ENCODE measurements around the gene LDHB. TPM values are rescaled to one million over a fixed set of nuclear protein-coding genes. Genes with fewer than 3 reads are reported as not detected.

LDHB gene
- total RNA-seq, 1 experiment from 2014 or later, result 788 TPM

DNA sequence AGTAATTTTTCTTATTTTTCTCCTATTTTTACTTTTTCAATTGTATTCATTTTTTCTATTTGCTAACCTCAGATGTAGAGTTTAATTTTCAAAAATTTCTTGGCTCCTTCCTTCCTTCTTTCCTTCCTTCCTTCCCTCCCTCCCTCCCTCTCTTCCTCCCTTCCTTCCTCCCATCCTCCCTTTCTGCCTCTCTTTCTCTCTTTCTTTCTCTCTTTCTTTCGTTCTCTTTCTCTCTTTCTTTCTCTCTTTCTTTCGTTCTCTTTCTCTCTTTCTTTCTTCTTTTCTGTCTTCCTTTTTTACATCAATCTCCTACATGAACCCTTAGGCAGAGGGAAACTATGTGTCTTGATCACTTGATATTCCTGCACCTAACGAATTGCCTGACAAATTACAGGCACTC is 40.6 kb downstream of the LDHB start:
- Mint-ChIP-seq H3K27me3 (ENCODE audit: insufficient read depth, unreplicated experiment) (no peaks in the 10 kb centered on the region), H3K4me3 (ENCODE audit: unreplicated experiment) (no peak overlapping the region), H3K27ac (ENCODE audit: low read depth, unreplicated experiment) (no peak overlapping the region), H3K4me1 (ENCODE audit: insufficient read depth, unreplicated experiment) (peaks cover 22% of the 10 kb centered on the region), H3K36me3 (ENCODE audit: insufficient read depth, unreplicated experiment) (no peaks in the 10 kb centered on the region), H3K9me3 (ENCODE audit: unreplicated experiment) (no peaks in the 10 kb centered on the region)
- no peak for DNase-seq (ENCODE audit: unreplicated experiment)
- BruUV-seq (replicated peaks), result no TSS peak
- intact Hi-C loops (cut with micrococcal nuclease), result no loop called here
- TF ChIP-seq, protein P1, sequence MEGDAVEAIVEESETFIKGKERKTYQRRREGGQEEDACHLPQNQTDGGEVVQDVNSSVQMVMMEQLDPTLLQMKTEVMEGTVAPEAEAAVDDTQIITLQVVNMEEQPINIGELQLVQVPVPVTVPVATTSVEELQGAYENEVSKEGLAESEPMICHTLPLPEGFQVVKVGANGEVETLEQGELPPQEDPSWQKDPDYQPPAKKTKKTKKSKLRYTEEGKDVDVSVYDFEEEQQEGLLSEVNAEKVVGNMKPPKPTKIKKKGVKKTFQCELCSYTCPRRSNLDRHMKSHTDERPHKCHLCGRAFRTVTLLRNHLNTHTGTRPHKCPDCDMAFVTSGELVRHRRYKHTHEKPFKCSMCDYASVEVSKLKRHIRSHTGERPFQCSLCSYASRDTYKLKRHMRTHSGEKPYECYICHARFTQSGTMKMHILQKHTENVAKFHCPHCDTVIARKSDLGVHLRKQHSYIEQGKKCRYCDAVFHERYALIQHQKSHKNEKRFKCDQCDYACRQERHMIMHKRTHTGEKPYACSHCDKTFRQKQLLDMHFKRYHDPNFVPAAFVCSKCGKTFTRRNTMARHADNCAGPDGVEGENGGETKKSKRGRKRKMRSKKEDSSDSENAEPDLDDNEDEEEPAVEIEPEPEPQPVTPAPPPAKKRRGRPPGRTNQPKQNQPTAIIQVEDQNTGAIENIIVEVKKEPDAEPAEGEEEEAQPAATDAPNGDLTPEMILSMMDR (IDR thresholded peaks at IDR 0.05; ENCODE audit: unreplicated experiment), result no peak
- ChIA-PET CTCF (interaction anchor here (0.7 kb wide), 1 partner anchor 401 kb away, joined by 4 read pairs; no protein-coding TSS in a partner anchor), POLR2A (no interaction called here)

DNA sequence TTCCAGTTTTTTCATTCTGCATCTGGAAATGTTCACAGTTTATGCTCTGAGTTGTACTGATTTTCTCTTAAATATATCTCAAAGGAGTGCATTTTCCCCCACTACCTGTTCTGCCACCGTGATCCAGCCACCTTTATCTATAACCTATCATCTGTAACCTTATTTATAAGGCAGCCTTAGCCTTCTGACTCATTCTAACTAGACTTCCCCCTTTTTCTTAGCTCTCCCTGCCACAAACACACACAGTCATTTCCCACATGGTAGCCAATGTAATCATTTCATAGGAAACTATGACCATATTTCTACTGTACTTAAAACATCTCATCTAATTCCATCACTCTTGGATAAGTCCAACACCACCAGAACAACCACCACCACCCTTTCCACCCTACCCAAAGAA is 42.2 kb downstream of the LDHB start:
- Mint-ChIP-seq H3K4me1 (ENCODE audit: insufficient read depth, unreplicated experiment) (peaks cover 22% of the 10 kb centered on the region), H3K27me3 (ENCODE audit: insufficient read depth, unreplicated experiment) (no peaks in the 10 kb centered on the region), H3K9me3 (ENCODE audit: unreplicated experiment) (no peaks in the 10 kb centered on the region), H3K4me3 (ENCODE audit: unreplicated experiment) (no peak overlapping the region), H3K36me3 (ENCODE audit: insufficient read depth, unreplicated experiment) (no peaks in the 10 kb centered on the region), H3K27ac (ENCODE audit: low read depth, unreplicated experiment) (no peak overlapping the region)
- no TSS peak for BruUV-seq (replicated peaks)
- intact Hi-C loops (cut with micrococcal nuclease), result no loop called here
- POLR2A ChIA-PET, result interaction anchor here (0.6 to 1.0 kb wide), 4 partner anchors 42 to 89 kb away, joined by 3 to 5 read pairs (median 4); partner anchors contain the start of genes LDHB and SPX
- CTCF ChIA-PET, result interaction anchor here (0.6 to 1.1 kb wide), 2 partner anchors 10 to 65 kb away, joined by 3 to 6 read pairs; no protein-coding TSS in a partner anchor
- no peak for DNase-seq (ENCODE audit: unreplicated experiment)
- TF ChIP-seq, protein P1 (IDR thresholded peaks at IDR 0.05; ENCODE audit: unreplicated experiment), result no peak

DNA sequence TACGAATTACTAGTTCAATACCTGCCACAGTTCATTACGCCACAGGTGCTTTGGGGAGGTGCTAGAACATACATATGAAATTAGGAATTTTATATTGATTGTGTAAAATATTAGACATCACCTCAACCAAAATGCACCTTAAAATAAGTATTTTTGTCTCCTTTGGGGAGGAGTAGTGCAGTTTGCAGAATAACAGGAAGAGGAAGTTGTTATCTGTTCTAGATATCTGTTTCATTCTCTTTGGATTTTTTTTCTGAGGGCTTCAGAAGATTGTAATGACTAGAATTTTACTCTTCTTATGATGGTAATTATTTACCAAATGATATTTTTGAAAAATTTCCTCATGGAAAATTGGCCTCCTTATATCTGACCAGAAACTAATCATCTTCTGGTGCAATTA is 43.1 kb downstream of the LDHB start:
- no peaks in the 10 kb centered on the region for H3K9me3 Mint-ChIP-seq (ENCODE audit: unreplicated experiment)
- BruUV-seq (replicated peaks), result no TSS peak
- intact Hi-C loops (cut with micrococcal nuclease), result no loop called here
- no peak overlapping the region for H3K27ac Mint-ChIP-seq (ENCODE audit: low read depth, unreplicated experiment)
- H3K4me1 Mint-ChIP-seq (ENCODE audit: insufficient read depth, unreplicated experiment), result peaks cover 22% of the 10 kb centered on the region
- ChIA-PET POLR2A (interaction anchor here (1.2 to 1.5 kb wide), 3 partner anchors 29 to 113 kb away, joined by 5 to 7 read pairs (median 7); partner anchors contain the start of genes GOLT1B, LDHB and RECQL), CTCF (interaction anchor here (0.6 kb wide), 1 partner anchor 714 kb away, joined by 4 read pairs; no protein-coding TSS in a partner anchor)
- H3K27me3 Mint-ChIP-seq (ENCODE audit: insufficient read depth, unreplicated experiment), result no peaks in the 10 kb centered on the region
- H3K36me3 Mint-ChIP-seq (ENCODE audit: insufficient read depth, unreplicated experiment), result no peaks in the 10 kb centered on the region
- no peak overlapping the region for H3K4me3 Mint-ChIP-seq (ENCODE audit: unreplicated experiment)
- TF ChIP-seq, protein P1 (IDR thresholded peaks at IDR 0.05; ENCODE audit: unreplicated experiment), result no peak
- DNase-seq (ENCODE audit: unreplicated experiment), result no peak

DNA sequence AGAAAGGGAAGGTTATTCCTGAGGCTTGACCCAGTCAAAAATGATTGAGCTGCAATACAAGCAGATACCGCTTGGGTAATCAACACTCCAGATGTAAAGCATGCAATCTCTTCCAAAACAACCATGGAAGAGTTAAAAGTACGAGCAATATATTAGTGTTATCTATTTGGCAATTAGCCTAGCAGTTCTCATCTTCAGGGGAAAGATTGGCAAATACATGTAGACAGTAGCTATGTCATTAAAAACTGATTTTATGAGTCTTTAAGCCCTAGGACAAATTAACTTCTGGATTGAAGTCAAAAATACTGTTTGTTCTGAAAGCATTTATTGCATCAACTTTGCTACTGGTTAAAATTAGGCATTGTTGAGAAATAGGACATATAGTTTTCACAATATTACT is 43.7 kb downstream of the LDHB start:
- H3K27ac Mint-ChIP-seq (ENCODE audit: low read depth, unreplicated experiment), result no peak overlapping the region
- H3K4me3 Mint-ChIP-seq (ENCODE audit: unreplicated experiment), result no peak overlapping the region
- DNase-seq (ENCODE audit: unreplicated experiment), result peak; percentile 44
- no peaks in the 10 kb centered on the region for H3K27me3 Mint-ChIP-seq (ENCODE audit: insufficient read depth, unreplicated experiment)
- TF ChIP-seq, protein P1 (IDR thresholded peaks at IDR 0.05; ENCODE audit: unreplicated experiment), result peak; percentile 14
- intact Hi-C loops (cut with micrococcal nuclease), result no loop called here
- no peaks in the 10 kb centered on the region for H3K36me3 Mint-ChIP-seq (ENCODE audit: insufficient read depth, unreplicated experiment)
- peaks cover 22% of the 10 kb centered on the region for H3K4me1 Mint-ChIP-seq (ENCODE audit: insufficient read depth, unreplicated experiment)
- no TSS peak for BruUV-seq (replicated peaks)
- H3K9me3 Mint-ChIP-seq (ENCODE audit: unreplicated experiment), result no peaks in the 10 kb centered on the region
- ChIA-PET POLR2A (interaction anchor here (0.7 to 1.7 kb wide), 6 partner anchors 29 to 112 kb away, joined by 3 to 7 read pairs (median 5); partner anchors contain the start of genes GOLT1B, LDHB and RECQL), CTCF (interaction anchor here (0.6 to 0.8 kb wide), 5 partner anchors 21 to 715 kb away, joined by 3 to 4 read pairs (median 3); no protein-coding TSS in a partner anchor)
